Gastroesophageal sphincter (tissue), 4 donors: Measurements from ENCODE around the gene OR51I1. TPM values are rescaled to one million over a fixed set of nuclear protein-coding genes. Genes with fewer than 3 reads are reported as not detected.

Experiments
- ATAC-seq: fragments of 150-250 bp; one replicate; pipeline ENCODE4 v1.9.1; 2016; ENCODE audit warnings: mild to moderate bottlenecking, moderate library complexity
- H3K27ac ChIP-seq, 4 donors: fragments of 200-600 bp; sonication (generic) in 3 of 4; 1 replicate in 3 of 4; 2 replicates in 1 of 4; pipeline ENCODE4 v1.5.1; 2016 to 2019
- H3K27me3 ChIP-seq: fragments of 200-600 bp; sonication (generic); one replicate; pipeline ENCODE4 v1.5.1; 2019
- H3K36me3 ChIP-seq, 2 donors: fragments of 200-600 bp; sonication (generic); one replicate each; pipeline ENCODE4 v1.5.1; 2019; ENCODE audit warnings: control low read depth in 1 of 2
- H3K4me1 ChIP-seq, 3 donors: fragments of 200-600 bp; sonication (generic); 1 replicate in 2 of 3; 2 replicates in 1 of 3; pipeline ENCODE4 v1.5.1; 2016 to 2019; ENCODE audit warnings: control low read depth in 2 of 3
- H3K4me3 ChIP-seq, 2 donors: fragments of 200-600 bp; sonication (generic); one replicate each; pipeline ENCODE4 v1.5.1; 2019; ENCODE audit warnings: mild to moderate bottlenecking in 1 of 2, moderate library complexity in 1 of 2
- H3K9me3 ChIP-seq, 3 donors: fragments of 200-600 bp; sonication (generic); one replicate each; pipeline ENCODE4 v1.5.1; 2017 to 2019; ENCODE audit warnings: control low read depth in 2 of 3
- CTCF ChIP-seq, 4 experiments: fragments of 200-600 bp in 2 of 4; fragments of 450-650 bp in 2 of 4; sonication (generic) in 1 of 4; IDR thresholded peaks; one replicate each; pipeline ENCODE4 v1.5.1; 2017 to 2019; ENCODE audit warnings: antibody characterized with exemption in 4 of 4, mild to moderate bottlenecking in 2 of 4, moderate library complexity in 2 of 4
- EP300 ChIP-seq: sonication (generic); formaldehyde crosslinking; IDR thresholded peaks from one replicate; pipeline ENCODE4 v1.6.1; 2017; ENCODE audit warnings: antibody characterized with exemption, mild to moderate bottlenecking
- POLR2A ChIP-seq, 2 donors: fragments of 450-650 bp; IDR thresholded peaks; one replicate each; pipeline ENCODE4 v1.6.1; 2017; ENCODE audit warnings: antibody characterized with exemption in 2 of 2, mild to moderate bottlenecking in 2 of 2, moderate library complexity in 1 of 2
- POLR2AphosphoS5 ChIP-seq: sonication (generic); formaldehyde crosslinking; IDR thresholded peaks from one replicate; pipeline ENCODE4 v1.6.1; 2017; ENCODE audit warnings: antibody characterized with exemption
- WGBS, 2 donors: methylation state at CpG; one replicate each; pipeline ENCODE4 v1.1.5; 2018; ENCODE audit warnings: low coverage in 1 of 2; 5-methylcytosine and 5-hydroxymethylcytosine counted together
- total RNA-seq, 4 donors: library from RNA; depleted of rRNA; stranded (reverse); fragments of >200 nt; gene quantifications; one replicate each; pipeline ENCODE4 v1.1.0, GENCODE V29; 2016

Gene OR51I1
- total RNA-seq, 4 donors from 2014 or later: not detected

DNA sequence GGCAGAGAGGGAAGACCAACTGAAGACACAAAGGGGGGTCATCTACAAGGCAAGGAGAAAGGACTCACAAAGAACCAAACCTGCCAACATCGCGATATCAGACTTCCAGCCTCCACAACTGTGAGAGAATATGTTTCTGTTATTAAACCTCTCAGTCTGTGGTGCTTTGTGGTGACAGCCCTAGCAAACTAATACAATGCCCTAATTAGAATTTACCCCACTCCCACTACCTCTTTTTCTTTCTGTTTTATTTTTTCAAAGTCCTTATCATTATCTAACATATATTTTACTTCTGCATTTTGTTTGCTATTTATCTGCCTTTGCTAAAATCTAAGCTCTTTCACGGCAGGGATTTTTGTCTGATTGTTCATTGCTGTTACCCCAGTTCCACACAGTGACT, 44.7 kb upstream of the OR51I1 start:
- Histone ChIP-seq H3K27ac (no peak overlapping the region), H3K4me1 (no peaks in the 10 kb centered on the region), H3K27me3 (no peaks in the 10 kb centered on the region), H3K36me3 (no peaks in the 10 kb centered on the region), H3K9me3 (no peaks in the 10 kb centered on the region), H3K4me3 (no peak overlapping the region)
- ATAC-seq: no peak
- 96% methylated on average over 2 to 3 of the region's 3 CpGs for WGBS, 2 donors
- TF ChIP-seq EP300 (no peak), CTCF (IDR thresholded peaks at IDR 0.05) (no peak), POLR2A (IDR thresholded peaks at IDR 0.05) (no peak), POLR2AphosphoS5 (no peak)

GRCh38 chr11:5476186-5476819, 35.0 kb upstream of the OR51I1 start:
- TF ChIP-seq POLR2AphosphoS5 (no peak), CTCF (IDR thresholded peaks at IDR 0.05) (peak; percentile 50 to 69 (median 56))

DNA sequence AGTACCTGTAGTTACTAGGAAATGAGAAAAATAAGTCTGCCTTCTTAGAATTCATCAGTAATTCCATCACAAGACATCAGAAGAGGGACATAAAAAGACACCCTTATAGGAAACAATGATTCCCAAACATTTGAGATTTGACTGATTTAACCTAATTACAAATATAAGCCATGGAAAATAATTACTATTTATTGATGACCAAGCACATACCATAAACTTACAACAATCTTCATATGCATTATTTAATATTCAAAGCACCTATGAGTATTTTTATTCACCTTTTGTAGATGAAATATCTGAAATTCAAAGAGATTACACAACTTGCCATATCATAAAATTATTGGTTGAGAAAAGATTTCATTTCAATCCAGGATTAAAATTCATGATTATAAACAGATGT, 32.6 kb upstream of the OR51I1 start:
- Histone ChIP-seq H3K27me3 (no peaks in the 10 kb centered on the region), H3K4me1 (no peaks in the 10 kb centered on the region), H3K9me3 (no peaks in the 10 kb centered on the region), H3K36me3 (no peaks in the 10 kb centered on the region), H3K4me3 (no peak overlapping the region), H3K27ac (no peak overlapping the region)
- ATAC-seq: no peak
- TF ChIP-seq POLR2AphosphoS5 (no peak), POLR2A (IDR thresholded peaks at IDR 0.05) (no peak), EP300 (no peak), CTCF (IDR thresholded peaks at IDR 0.05) (no peak)

More at GRCh38 chr11:5476186-5476819, 35.0 kb upstream of the OR51I1 start:
- Histone ChIP-seq H3K9me3 (no peaks in the 10 kb centered on the region), H3K4me1 (no peaks in the 10 kb centered on the region), H3K27me3 (no peaks in the 10 kb centered on the region), H3K27ac (no peak overlapping the region), H3K36me3 (no peaks in the 10 kb centered on the region), H3K4me3 (no peak overlapping the region)
- no peak for ATAC-seq
- 38 to 44% methylated on average over 2 of the region's 2 CpGs for WGBS, 2 donors

- H3K4me3 ChIP-seq: no peak overlapping the region
- no peak for ATAC-seq
- no peak overlapping the region for H3K27ac ChIP-seq
- H3K36me3 ChIP-seq: no peaks in the 10 kb centered on the region
- 30 to 57% methylated on average over 1 to 2 of the region's 2 CpGs for WGBS, 2 donors
- no peaks in the 10 kb centered on the region for H3K4me1 ChIP-seq
- H3K9me3 ChIP-seq: no peaks in the 10 kb centered on the region
- H3K27me3 ChIP-seq: no peaks in the 10 kb centered on the region
- TF ChIP-seq CTCF (IDR thresholded peaks at IDR 0.05) (no peak), POLR2A (IDR thresholded peaks at IDR 0.05) (no peak), EP300 (no peak), POLR2AphosphoS5 (no peak)
These were observed 26.2 kb upstream of the OR51I1 start for GRCh38 chr11:5467527-5467926.

DNA sequence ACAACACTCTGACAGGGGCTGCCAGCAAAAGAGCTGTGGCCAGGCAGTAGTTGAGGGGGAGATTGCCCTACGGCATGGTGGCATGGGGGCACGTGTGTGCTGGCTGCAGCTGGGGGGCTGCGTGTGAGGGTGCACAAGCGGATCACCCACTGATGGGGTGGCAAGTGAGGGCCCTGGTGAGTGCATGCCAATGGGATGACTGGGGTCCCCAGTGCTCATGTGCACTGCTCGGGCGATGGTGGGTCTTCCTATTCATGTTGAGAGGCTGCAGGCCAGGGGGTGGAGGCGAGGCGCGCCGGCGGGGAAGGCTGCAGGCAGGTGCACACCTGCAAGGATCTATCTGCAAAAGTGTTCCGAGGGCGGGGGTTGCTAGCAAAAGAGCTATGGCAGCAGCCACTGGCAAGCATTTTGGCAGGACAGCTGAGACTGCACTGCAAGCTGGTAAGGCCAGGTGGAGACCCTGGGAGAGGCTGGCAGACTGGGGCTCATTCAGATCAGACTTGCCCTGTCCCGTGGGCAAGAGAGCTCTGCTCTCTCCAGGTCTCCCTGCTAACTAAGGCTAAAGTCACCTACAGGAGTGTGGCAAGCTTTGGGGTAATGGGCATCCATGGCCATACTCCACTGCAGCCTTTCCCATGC, 19.8 kb upstream of the OR51I1 start:
- ATAC-seq: no peak
- TF ChIP-seq POLR2AphosphoS5: no peak
- no peak for TF ChIP-seq POLR2A (IDR thresholded peaks at IDR 0.05)
- TF ChIP-seq EP300: no peak
- no peak for TF ChIP-seq CTCF (IDR thresholded peaks at IDR 0.05)

More for the DNA sequence above, 19.8 kb upstream of the OR51I1 start:
- no peaks in the 10 kb centered on the region for H3K27me3 ChIP-seq
- H3K9me3 ChIP-seq: no peaks in the 10 kb centered on the region
- no peaks in the 10 kb centered on the region for H3K4me1 ChIP-seq
- H3K27ac ChIP-seq: no peak overlapping the region
- H3K4me3 ChIP-seq: no peak overlapping the region
- WGBS, 2 donors: 88 to 92% methylated on average over 2 to 7 of the region's 14 CpGs
- no peaks in the 10 kb centered on the region for H3K36me3 ChIP-seq
